C4-2B (cell line): ENCODE data around the gene CPZ.

Source experiments
- H3K27ac ChIP-seq: fragments of 450-650 bp; 2 replicates; pipeline ENCODE4 v1.5.1; 2017
- ZFX ChIP-seq: fragments of 450-650 bp; IDR thresholded peaks from 2 replicates; pipeline ENCODE4 v1.6.1; 2017
- TF ChIP-seq, protein P1 (sequence below): fragments of 450-650 bp; conservative IDR thresholded peaks from 2 replicates; pipeline ENCODE4 v1.5.1; 2017; ENCODE audit warnings: mild to moderate bottlenecking

Gene CPZ

GRCh38 chr4:8602686-8603430, 10.3 kb downstream of the CPZ start:
- no peak overlapping the region for H3K27ac ChIP-seq
- TF ChIP-seq, protein P1, sequence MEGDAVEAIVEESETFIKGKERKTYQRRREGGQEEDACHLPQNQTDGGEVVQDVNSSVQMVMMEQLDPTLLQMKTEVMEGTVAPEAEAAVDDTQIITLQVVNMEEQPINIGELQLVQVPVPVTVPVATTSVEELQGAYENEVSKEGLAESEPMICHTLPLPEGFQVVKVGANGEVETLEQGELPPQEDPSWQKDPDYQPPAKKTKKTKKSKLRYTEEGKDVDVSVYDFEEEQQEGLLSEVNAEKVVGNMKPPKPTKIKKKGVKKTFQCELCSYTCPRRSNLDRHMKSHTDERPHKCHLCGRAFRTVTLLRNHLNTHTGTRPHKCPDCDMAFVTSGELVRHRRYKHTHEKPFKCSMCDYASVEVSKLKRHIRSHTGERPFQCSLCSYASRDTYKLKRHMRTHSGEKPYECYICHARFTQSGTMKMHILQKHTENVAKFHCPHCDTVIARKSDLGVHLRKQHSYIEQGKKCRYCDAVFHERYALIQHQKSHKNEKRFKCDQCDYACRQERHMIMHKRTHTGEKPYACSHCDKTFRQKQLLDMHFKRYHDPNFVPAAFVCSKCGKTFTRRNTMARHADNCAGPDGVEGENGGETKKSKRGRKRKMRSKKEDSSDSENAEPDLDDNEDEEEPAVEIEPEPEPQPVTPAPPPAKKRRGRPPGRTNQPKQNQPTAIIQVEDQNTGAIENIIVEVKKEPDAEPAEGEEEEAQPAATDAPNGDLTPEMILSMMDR = no peak
- no peak for TF ChIP-seq ZFX

- no peak overlapping the region for H3K27ac ChIP-seq
- TF ChIP-seq, protein P1 = no peak
- no peak for TF ChIP-seq ZFX
These were observed 11.4 kb downstream of the CPZ start for GRCh38 chr4:8603931-8604330.

GRCh38 chr4:8605289-8605688, 12.7 kb downstream of the CPZ start:
- H3K27ac ChIP-seq = no peak overlapping the region
- TF ChIP-seq, protein P1 = no peak
- no peak for TF ChIP-seq ZFX

DNA sequence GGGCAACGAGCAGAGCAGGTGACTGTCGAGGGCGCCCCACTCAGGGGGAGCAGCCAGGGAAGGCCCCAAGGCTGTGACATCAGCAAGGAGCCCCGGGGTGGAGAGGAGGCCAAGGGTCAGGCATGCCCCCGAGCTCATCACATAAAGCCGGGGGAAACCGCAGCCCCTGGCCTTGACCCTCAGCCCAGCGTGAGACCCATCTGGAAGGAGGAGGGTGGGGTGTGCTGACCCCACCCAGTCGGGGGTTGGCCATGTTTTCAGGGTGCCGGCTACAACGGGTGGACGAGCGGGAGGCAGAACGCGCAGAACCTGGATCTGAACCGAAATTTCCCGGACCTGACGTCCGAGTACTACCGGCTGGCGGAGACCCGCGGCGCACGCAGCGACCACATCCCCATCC, 13.9 kb downstream of the CPZ start:
- no peak overlapping the region for H3K27ac ChIP-seq
- TF ChIP-seq, protein P1 = no peak
- TF ChIP-seq ZFX = no peak

DNA sequence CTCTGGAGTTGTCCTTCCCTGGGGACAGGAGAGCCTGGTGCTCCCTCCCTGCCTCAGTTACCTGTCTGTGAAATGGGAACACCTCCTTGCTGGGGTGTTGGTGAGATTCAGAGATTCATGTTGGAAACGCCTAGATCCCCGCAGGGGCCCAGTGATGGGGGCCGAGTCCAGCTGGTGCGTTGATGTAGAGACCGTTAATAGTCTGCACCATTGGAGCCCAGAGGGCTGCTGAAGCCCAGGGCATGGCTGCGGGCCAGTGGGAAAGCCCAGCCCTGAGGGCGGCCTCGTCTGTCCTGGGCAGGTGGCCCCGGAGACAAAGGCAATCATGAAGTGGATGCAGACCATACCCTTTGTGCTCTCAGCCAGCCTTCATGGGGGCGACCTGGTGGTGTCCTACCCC, 14.4 kb downstream of the CPZ start:
- no peak overlapping the region for H3K27ac ChIP-seq
- TF ChIP-seq, protein P1 = no peak
- TF ChIP-seq ZFX = no peak

- no peak overlapping the region for H3K27ac ChIP-seq
- TF ChIP-seq ZFX = no peak
- TF ChIP-seq, protein P1 = peak; percentile 90
These were observed 15.3 kb downstream of the CPZ start for GRCh38 chr4:8607603-8608481.
